ENCODE results near the gene ALX3. TPM values are rescaled to one million over a fixed set of nuclear protein-coding genes. Genes with fewer than 3 reads are reported as not detected.

Gene ALX3
- total RNA-seq = not detected

DNA sequence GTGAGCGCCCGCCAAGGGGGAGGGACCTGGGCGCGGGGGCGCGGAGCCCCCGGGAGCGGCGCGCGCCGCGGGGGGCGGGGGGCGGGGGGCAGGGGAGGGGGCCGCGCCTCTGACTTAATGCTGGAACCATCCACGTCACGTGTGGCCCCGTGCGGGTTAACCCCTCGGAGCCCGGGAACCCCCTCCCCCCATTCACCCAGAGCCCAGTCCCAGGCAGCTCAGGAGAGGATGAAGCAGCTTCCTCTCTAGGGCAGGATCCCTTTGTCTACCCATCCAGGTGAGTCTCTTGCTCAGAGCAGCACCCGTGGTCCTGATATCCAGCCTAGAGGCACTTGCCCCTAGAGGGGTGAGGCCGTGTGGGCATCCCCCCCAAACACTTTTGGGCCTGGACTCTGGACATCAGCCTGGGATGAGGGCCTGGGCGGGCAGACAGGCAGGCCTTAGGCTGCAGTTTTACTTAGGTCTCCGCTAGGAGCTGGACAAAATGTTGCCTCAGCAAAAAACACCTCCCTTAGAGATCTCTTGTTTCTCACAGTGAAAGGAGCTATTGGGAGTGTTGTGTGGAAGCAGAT lies at the start of gene ALX3:
Gene ALX3, minus strand, starts transcription at position 2 of the 572 bp plus-strand sequence. CDS start 60 bp downstream, outside the sequence.
- Histone ChIP-seq H3K9me3 (no peaks in the 10 kb centered on the region), H3K27me3 (peaks cover 89% of the 10 kb centered on the region), H3K36me3 (no peaks in the 10 kb centered on the region), H3K4me1 (peaks cover 17 to 34% (median 22%) of the 10 kb centered on the region in 4 donors), H3K4me3 (peak within 1 kb of the TSS in 1 of 4 donors; percentile 27), H3K27ac (no peak within 1 kb of the TSS)
- intact Hi-C loops (cut with DNase I; ENCODE audit: low total_unique reads) (no loop called here), in situ Hi-C loops (cut with MboI; ENCODE audit: low pct_ligation_motif_present in 1 of 4, low pct_unique_long_range_greater_than_20kb in 1 of 4, low sequenced_read_pairs in 3 of 4) (no loop called here)
- DNase-seq = no peak
- TF ChIP-seq POLR2AphosphoS5 (IDR thresholded peaks at IDR 0.05) (no peak), POLR2A (IDR thresholded peaks at IDR 0.05) (no peak), EP300 (IDR thresholded peaks at IDR 0.05; ENCODE audit: low read depth) (no peak)
- TF ChIP-seq, protein P1, sequence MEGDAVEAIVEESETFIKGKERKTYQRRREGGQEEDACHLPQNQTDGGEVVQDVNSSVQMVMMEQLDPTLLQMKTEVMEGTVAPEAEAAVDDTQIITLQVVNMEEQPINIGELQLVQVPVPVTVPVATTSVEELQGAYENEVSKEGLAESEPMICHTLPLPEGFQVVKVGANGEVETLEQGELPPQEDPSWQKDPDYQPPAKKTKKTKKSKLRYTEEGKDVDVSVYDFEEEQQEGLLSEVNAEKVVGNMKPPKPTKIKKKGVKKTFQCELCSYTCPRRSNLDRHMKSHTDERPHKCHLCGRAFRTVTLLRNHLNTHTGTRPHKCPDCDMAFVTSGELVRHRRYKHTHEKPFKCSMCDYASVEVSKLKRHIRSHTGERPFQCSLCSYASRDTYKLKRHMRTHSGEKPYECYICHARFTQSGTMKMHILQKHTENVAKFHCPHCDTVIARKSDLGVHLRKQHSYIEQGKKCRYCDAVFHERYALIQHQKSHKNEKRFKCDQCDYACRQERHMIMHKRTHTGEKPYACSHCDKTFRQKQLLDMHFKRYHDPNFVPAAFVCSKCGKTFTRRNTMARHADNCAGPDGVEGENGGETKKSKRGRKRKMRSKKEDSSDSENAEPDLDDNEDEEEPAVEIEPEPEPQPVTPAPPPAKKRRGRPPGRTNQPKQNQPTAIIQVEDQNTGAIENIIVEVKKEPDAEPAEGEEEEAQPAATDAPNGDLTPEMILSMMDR (IDR thresholded peaks at IDR 0.05) = no peak
- 12% methylated on average over 22 of the region's 27 CpGs; no CpG with 5 or more reads in 1 of the 2 donors for WGBS, 2 donors (ENCODE audit: low coverage in 1 of 2)

DNA sequence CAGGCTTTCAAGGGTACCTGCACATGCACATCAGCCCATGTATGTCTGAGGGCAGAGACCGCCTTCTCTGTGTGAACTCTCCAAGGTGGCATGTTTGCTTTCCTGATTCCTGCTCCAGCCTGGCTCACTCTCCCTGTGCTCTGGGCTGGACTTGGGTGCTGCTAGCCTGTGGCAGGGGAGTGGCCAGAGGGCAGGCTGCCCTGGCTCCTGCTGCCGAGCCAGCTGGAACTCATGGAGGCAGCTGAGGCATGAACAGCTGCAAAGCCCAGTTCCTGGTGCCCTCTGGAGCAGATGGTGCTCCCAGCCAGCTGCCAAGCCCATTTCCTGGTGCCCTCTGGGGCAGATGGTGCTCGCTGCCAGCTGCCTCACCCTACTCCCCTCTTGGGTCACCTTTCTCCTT lies 49.4 kb upstream of the ALX3 start:
- H3K4me3 ChIP-seq = no peak overlapping the region
- no peaks in the 10 kb centered on the region for H3K9me3 ChIP-seq
- no peak for TF ChIP-seq POLR2A (IDR thresholded peaks at IDR 0.05)
- TF ChIP-seq EP300 (IDR thresholded peaks at IDR 0.05; ENCODE audit: low read depth) = no peak
- TF ChIP-seq, protein P1 (IDR thresholded peaks at IDR 0.05) = no peak
- peak; percentile 61 to 88 (median 71) for TF ChIP-seq POLR2AphosphoS5 (IDR thresholded peaks at IDR 0.05)
- intact Hi-C loops (cut with DNase I; ENCODE audit: low total_unique reads) (no loop called here), in situ Hi-C loops (cut with MboI; ENCODE audit: low pct_ligation_motif_present in 1 of 4, low pct_unique_long_range_greater_than_20kb in 1 of 4, low sequenced_read_pairs in 3 of 4) (no loop called here)
- H3K36me3 ChIP-seq = no peaks in the 10 kb centered on the region
- 60 to 66% methylated on average over 1 to 3 of the region's 3 CpGs for WGBS, 2 donors (ENCODE audit: low coverage in 1 of 2)
- peak; percentile 13 for DNase-seq
- no peaks in the 10 kb centered on the region for H3K4me1 ChIP-seq
- H3K27ac ChIP-seq = no peak overlapping the region
- peaks cover 21% of the 10 kb centered on the region for H3K27me3 ChIP-seq

DNA sequence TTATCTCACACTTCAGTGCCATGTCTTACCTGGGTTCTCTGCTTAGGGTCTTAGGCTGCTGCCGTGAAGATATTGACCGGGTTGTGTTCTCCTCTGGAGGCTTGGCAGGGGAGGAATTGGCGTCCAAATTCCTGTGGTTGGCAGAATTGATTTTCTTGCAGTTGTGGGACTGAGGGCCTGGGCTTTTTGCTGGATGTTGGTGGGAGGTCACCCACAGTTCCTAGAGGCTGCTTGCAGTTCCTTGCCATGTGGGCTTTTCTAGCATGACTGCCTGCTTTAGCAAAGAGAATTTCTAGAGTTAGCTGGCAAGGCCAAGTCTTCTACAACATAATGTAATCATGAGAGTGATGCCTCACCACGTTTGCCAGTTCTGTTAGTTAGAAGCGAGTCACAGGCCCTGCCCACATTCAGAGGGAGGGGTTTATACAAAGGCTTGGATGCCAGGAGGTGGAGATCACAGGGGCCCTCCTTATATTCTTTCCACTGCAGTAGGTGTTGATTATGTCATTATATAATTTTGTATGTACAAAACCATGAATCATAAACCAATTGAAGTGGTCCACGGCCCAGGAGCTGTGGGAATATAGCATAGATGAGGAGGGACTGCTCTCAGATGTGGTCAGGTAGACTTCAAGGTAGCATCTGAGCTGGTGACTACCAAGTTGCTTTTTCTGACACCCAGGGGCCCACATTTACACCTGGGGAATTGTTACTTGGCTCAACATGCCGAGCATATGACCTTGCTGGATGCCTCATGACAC lies 48.3 kb upstream of the ALX3 start:
- Histone ChIP-seq H3K4me1 (no peaks in the 10 kb centered on the region), H3K36me3 (no peaks in the 10 kb centered on the region), H3K4me3 (no peak overlapping the region), H3K27me3 (peaks cover 26% of the 10 kb centered on the region), H3K9me3 (no peaks in the 10 kb centered on the region), H3K27ac (no peak overlapping the region)
- intact Hi-C loops (cut with DNase I; ENCODE audit: low total_unique reads) = no loop called here
- 57 to 67% methylated on average over 1 to 7 of the region's 7 CpGs for whole genome bisulfite sequencing, 2 donors (ENCODE audit: low coverage in 1 of 2)
- TF ChIP-seq EP300 (IDR thresholded peaks at IDR 0.05; ENCODE audit: low read depth) = no peak
- TF ChIP-seq, protein P1 (IDR thresholded peaks at IDR 0.05) = no peak
- TF ChIP-seq POLR2A (IDR thresholded peaks at IDR 0.05) = no peak
- no peak for TF ChIP-seq POLR2AphosphoS5 (IDR thresholded peaks at IDR 0.05)
- no peak for DNase-seq
- in situ Hi-C loops (cut with MboI; ENCODE audit: low pct_ligation_motif_present in 1 of 4, low pct_unique_long_range_greater_than_20kb in 1 of 4, low sequenced_read_pairs in 3 of 4) = no loop called here

DNA sequence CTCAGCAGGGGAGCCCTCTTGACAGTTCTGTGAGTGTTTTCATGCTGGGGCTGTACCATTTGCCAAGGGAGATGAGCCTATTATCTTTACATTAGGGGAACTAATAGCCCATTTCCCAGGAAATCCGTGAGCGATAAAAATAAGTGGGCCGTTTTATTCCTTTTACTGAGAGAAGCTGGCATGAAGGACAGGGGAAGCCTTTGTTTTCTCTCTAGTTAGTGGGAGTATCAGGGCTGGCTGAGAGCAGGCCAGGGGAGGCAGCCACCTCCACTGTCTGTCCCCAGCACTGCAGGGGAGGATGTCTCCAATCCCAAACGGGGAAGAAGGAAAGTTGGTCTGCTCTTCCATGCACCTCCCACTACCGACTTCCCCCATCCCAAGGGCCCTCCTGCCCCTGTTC lies 44.3 kb upstream of the ALX3 start:
- Histone ChIP-seq H3K27ac (no peak overlapping the region), H3K9me3 (no peaks in the 10 kb centered on the region), H3K4me3 (no peak overlapping the region), H3K4me1 (no peaks in the 10 kb centered on the region), H3K27me3 (peaks cover 28% of the 10 kb centered on the region), H3K36me3 (no peaks in the 10 kb centered on the region)
- in situ Hi-C loops (cut with MboI; ENCODE audit: low pct_ligation_motif_present in 1 of 4, low pct_unique_long_range_greater_than_20kb in 1 of 4, low sequenced_read_pairs in 3 of 4) (no loop called here), intact Hi-C loops (cut with DNase I; ENCODE audit: low total_unique reads) (no loop called here)
- 60% methylated on average over 5 of the region's 5 CpGs; no CpG with 5 or more reads in 1 of the 2 donors for WGBS, 2 donors (ENCODE audit: low coverage in 1 of 2)
- TF ChIP-seq, protein P1 (IDR thresholded peaks at IDR 0.05) = no peak
- TF ChIP-seq POLR2AphosphoS5 (IDR thresholded peaks at IDR 0.05) (no peak), POLR2A (IDR thresholded peaks at IDR 0.05) (no peak), EP300 (IDR thresholded peaks at IDR 0.05; ENCODE audit: low read depth) (no peak)
- no peak for DNase-seq

All from transverse colon (tissue), 4 donors.